Parathyroid adenoma (tissue), 2 donors: ENCODE results near the gene ABCD3.
"Not testable (repeated sequence)": the region's sequence is repeated elsewhere in the genome, so short reads cannot be mapped to it uniquely, and the experiment has no call there.

Experiments
- H2AFZ ChIP-seq: fragments of 300-600 bp; sonication (generic); one replicate; pipeline ENCODE4 v1.7.0; 2017; ENCODE audit warnings: antibody characterized with exemption, mild to moderate bottlenecking
- H3K27ac ChIP-seq: fragments of 300-600 bp; sonication (generic); one replicate; pipeline ENCODE4 v1.7.0; 2017
- H3K27me3 ChIP-seq: fragments of 300-600 bp; sonication (generic); one replicate; pipeline ENCODE4 v1.7.0; 2017; ENCODE audit warnings: low read length; ENCODE audit not compliant: control insufficient read depth, insufficient read depth
- H3K36me3 ChIP-seq: fragments of 300-600 bp; sonication (generic); one replicate; pipeline ENCODE4 v1.7.0; 2017; ENCODE audit warnings: low read length; ENCODE audit not compliant: control insufficient read depth, insufficient read depth
- H3K4me1 ChIP-seq: fragments of 300-600 bp; sonication (generic); one replicate; pipeline ENCODE4 v1.7.0; 2017; ENCODE audit warnings: control low read depth
- H3K4me2 ChIP-seq: fragments of 300-600 bp; sonication (generic); one replicate; pipeline ENCODE4 v1.7.0; 2017; ENCODE audit warnings: low read length
- H3K4me3 ChIP-seq: fragments of 300-600 bp; sonication (generic); one replicate; pipeline ENCODE4 v1.7.0; 2017; ENCODE audit warnings: low read depth, low read length
- H3K79me2 ChIP-seq: fragments of 300-600 bp; sonication (generic); one replicate; pipeline ENCODE4 v1.7.0; 2017; ENCODE audit warnings: control low read depth
- H3K9ac ChIP-seq: fragments of 300-600 bp; sonication (generic); one replicate; pipeline ENCODE4 v1.7.0; 2017; ENCODE audit warnings: mild to moderate bottlenecking
- H3K9me3 ChIP-seq: fragments of 300-600 bp; sonication (generic); one replicate; pipeline ENCODE4 v1.7.0; 2017; ENCODE audit warnings: low read length; ENCODE audit not compliant: control insufficient read depth
- CTCF ChIP-seq: fragments of 300-600 bp; sonication (generic); IDR thresholded peaks from one replicate; pipeline ENCODE4 v1.7.0; 2017; ENCODE audit warnings: antibody characterized with exemption, mild to moderate bottlenecking
- donor health status: primary hyperparathyroidism.

The ABCD3 gene

GRCh38 chr1:94560333-94560732 is 142.1 kb downstream of the ABCD3 start:
- H2AFZ ChIP-seq = peak overlapping the region; percentile 39
- H3K4me2 ChIP-seq = no peak overlapping the region
- H3K36me3 ChIP-seq = no peaks in the 10 kb centered on the region
- no peaks in the 10 kb centered on the region for H3K9me3 ChIP-seq
- no peaks in the 10 kb centered on the region for H3K79me2 ChIP-seq
- TF ChIP-seq CTCF = no peak
- H3K27ac ChIP-seq = no peak overlapping the region
- H3K4me3 ChIP-seq = no peak overlapping the region
- H3K27me3 ChIP-seq = no peaks in the 10 kb centered on the region
- no peak overlapping the region for H3K9ac ChIP-seq
- H3K4me1 ChIP-seq = peaks cover 12% of the 10 kb centered on the region

- Histone ChIP-seq H3K79me2 (no peaks in the 10 kb centered on the region), H3K9me3 (no peaks in the 10 kb centered on the region), H3K36me3 (no peaks in the 10 kb centered on the region), H3K4me1 (peaks cover 5% of the 10 kb centered on the region), H3K27ac (no peak overlapping the region), H3K4me3 (no peak overlapping the region), H3K9ac (no peak overlapping the region), H2AFZ (peak overlapping the region; percentile 72), H3K27me3 (no peaks in the 10 kb centered on the region), H3K4me2 (no peak overlapping the region)
- TF ChIP-seq CTCF = no peak
These were observed 144.5 kb downstream of the ABCD3 start for GRCh38 chr1:94562519-94563260.

GRCh38 chr1:94565901-94566300 is 147.7 kb downstream of the ABCD3 start:
- Histone ChIP-seq H3K27me3 (no peaks in the 10 kb centered on the region), H3K9ac (no peak overlapping the region), H3K4me2 (no peak overlapping the region), H3K4me3 (no peak overlapping the region), H3K9me3 (no peaks in the 10 kb centered on the region), H3K79me2 (no peaks in the 10 kb centered on the region), H3K4me1 (peaks cover 5% of the 10 kb centered on the region), H3K36me3 (no peaks in the 10 kb centered on the region), H3K27ac (no peak overlapping the region), H2AFZ (no peak overlapping the region)
- TF ChIP-seq CTCF = no peak

- H3K9ac ChIP-seq, H3K4me1 ChIP-seq, H3K27ac ChIP-seq, H3K36me3 ChIP-seq, H2AFZ ChIP-seq, H3K79me2 ChIP-seq, H3K4me2 ChIP-seq, H3K9me3 ChIP-seq, H3K4me3 ChIP-seq, H3K27me3 ChIP-seq: not testable (repeated sequence)
These were observed 148.2 kb downstream of the ABCD3 start for GRCh38 chr1:94566436-94566835.

GRCh38 chr1:94567975-94568607 is 149.9 kb downstream of the ABCD3 start:
- not testable (repeated sequence) for H3K4me2 ChIP-seq, H3K36me3 ChIP-seq, H3K27me3 ChIP-seq, H3K9ac ChIP-seq, H2AFZ ChIP-seq, H3K27ac ChIP-seq, H3K4me1 ChIP-seq, H3K79me2 ChIP-seq, H3K9me3 ChIP-seq, H3K4me3 ChIP-seq
